Esophagus squamous epithelium (tissue), 5 donors: ENCODE results near the gene ICAM2. TPM values are rescaled to one million over a fixed set of nuclear protein-coding genes. Genes with fewer than 3 reads are reported as not detected.

ENCODE experiments used
- DNase-seq: peaks from one replicate; lab custom pipeline; 2025; lab: John Stamatoyannopoulos, UW
- H3K27ac ChIP-seq, 4 donors: fragments of 200-600 bp; sonication (generic); one replicate each; pipeline ENCODE4 v1.5.1; 2016 to 2019; ENCODE audit warnings: mild to moderate bottlenecking in 1 of 4
- H3K27me3 ChIP-seq, 4 donors: fragments of 200-600 bp; sonication (generic); 1 replicate in 3 of 4; 2 replicates in 1 of 4; pipeline versions ENCODE4 v1.5.1 to v1.6.0; 2017 to 2021; ENCODE audit warnings: antibody characterized with exemption in 1 of 4
- H3K36me3 ChIP-seq, 3 donors: fragments of 200-600 bp; sonication (generic); one replicate each; pipeline ENCODE4 v1.5.1; 2016 to 2019
- H3K4me1 ChIP-seq, 3 donors: fragments of 200-600 bp; sonication (generic); one replicate each; pipeline ENCODE4 v1.5.1; 2017 to 2019
- H3K4me3 ChIP-seq, 4 donors: fragments of 200-600 bp; sonication (generic); 1 replicate in 3 of 4; 2 replicates in 1 of 4; pipeline ENCODE4 v1.5.1; 2016 to 2019; ENCODE audit warnings: mild to moderate bottlenecking in 2 of 4, moderate library complexity in 1 of 4
- H3K9me3 ChIP-seq, 3 donors: fragments of 200-600 bp; sonication (generic); one replicate each; pipeline ENCODE4 v1.5.1; 2016 to 2019
- CTCF ChIP-seq, 6 experiments: fragments of 450-650 bp in 4 of 6; fragments of 200-600 bp in 2 of 6; sonication (generic) in 2 of 6; IDR thresholded peaks; one replicate each; pipeline ENCODE4 v1.5.1; 2016 to 2019; ENCODE audit warnings: antibody characterized with exemption in 6 of 6, mild to moderate bottlenecking in 4 of 6, moderate library complexity in 4 of 6
- POLR2A ChIP-seq, 4 donors: fragments of 450-650 bp; IDR thresholded peaks; one replicate each; pipeline ENCODE4 v1.6.1; 2017; ENCODE audit warnings: antibody characterized with exemption in 4 of 4, mild to moderate bottlenecking in 4 of 4, moderate library complexity in 3 of 4
- WGBS, 2 donors: methylation state at CpG; one replicate each; pipeline ENCODE4 v1.1.5; 2018; 5-methylcytosine and 5-hydroxymethylcytosine counted together
- intact Hi-C: fragments of 100-400 bp; cut with DNase I; formaldehyde crosslinking; loops from one replicate; pipeline ENCODE4 v1.15.0; 2022
- total RNA-seq, 4 donors: library from RNA; depleted of rRNA; stranded (reverse); fragments of >200 nt; gene quantifications; one replicate each; pipeline ENCODE4 v1.1.0, GENCODE V29; 2016
- donor health status: DM: yes; HTN: yes; CAD: no.

ICAM2 gene
- total RNA-seq, 4 donors from 2014 or later: 2.8 to 28.8 (median 11.8) TPM; not detected in 1

GRCh38 chr17:63969278-63969677 is 51.2 kb downstream of the ICAM2 start:
- TF ChIP-seq CTCF (IDR thresholded peaks at IDR 0.05) (no peak), POLR2A (IDR thresholded peaks at IDR 0.05) (no peak)
- no peak overlapping the region for H3K4me3 ChIP-seq
- peaks cover 0 to 7% (median 5%) of the 10 kb centered on the region in 3 donors for H3K4me1 ChIP-seq
- H3K27ac ChIP-seq: no peak overlapping the region
- H3K9me3 ChIP-seq: no peaks in the 10 kb centered on the region
- no peaks in the 10 kb centered on the region for H3K36me3 ChIP-seq
- intact Hi-C loops: no loop called here
- DNase-seq: no peak
- 58 to 62% methylated on average over 10 of the region's 10 CpGs for WGBS, 2 donors
- H3K27me3 ChIP-seq: no peaks in the 10 kb centered on the region

- Histone ChIP-seq H3K4me1 (peaks cover 0 to 8% (median 0%) of the 10 kb centered on the region in 3 donors), H3K27me3 (no peaks in the 10 kb centered on the region), H3K4me3 (no peak overlapping the region), H3K36me3 (no peaks in the 10 kb centered on the region), H3K27ac (no peak overlapping the region), H3K9me3 (no peaks in the 10 kb centered on the region)
- intact Hi-C loops: no loop called here
- no peak for DNase-seq
- TF ChIP-seq POLR2A (IDR thresholded peaks at IDR 0.05) (no peak), CTCF (IDR thresholded peaks at IDR 0.05) (no peak)
- 76 to 77% methylated on average over 11 to 15 of the region's 19 CpGs for WGBS, 2 donors
Observed at GRCh38 chr17:63967953-63968352, 52.5 kb downstream of the ICAM2 start.

GRCh38 chr17:63966646-63967264 is 53.7 kb downstream of the ICAM2 start:
- Histone ChIP-seq H3K9me3 (no peaks in the 10 kb centered on the region), H3K27me3 (no peaks in the 10 kb centered on the region), H3K27ac (no peak overlapping the region), H3K36me3 (no peaks in the 10 kb centered on the region), H3K4me3 (no peak overlapping the region), H3K4me1 (peaks cover 0 to 20% (median under 1%) of the 10 kb centered on the region in 3 donors)
- no peak for DNase-seq
- TF ChIP-seq CTCF (IDR thresholded peaks at IDR 0.05): no peak
- no peak for TF ChIP-seq POLR2A (IDR thresholded peaks at IDR 0.05)
- 69 to 73% methylated on average over 7 to 9 of the region's 11 CpGs for WGBS, 2 donors
- intact Hi-C loops: no loop called here

GRCh38 chr17:63963123-63963522 is 57.3 kb downstream of the ICAM2 start:
- Histone ChIP-seq H3K9me3 (no peaks in the 10 kb centered on the region), H3K27me3 (peaks cover 0 to 6% (median 0%) of the 10 kb centered on the region in 4 donors), H3K27ac (peak overlapping the region in 3 of 4 donors; percentile 58 to 81 (median 65)), H3K36me3 (no peaks in the 10 kb centered on the region), H3K4me1 (peaks cover 0 to 31% (median 4%) of the 10 kb centered on the region in 3 donors), H3K4me3 (no peak overlapping the region)
- intact Hi-C loops: no loop called here
- no peak for DNase-seq
- no peak for TF ChIP-seq POLR2A (IDR thresholded peaks at IDR 0.05)
- TF ChIP-seq CTCF (IDR thresholded peaks at IDR 0.05): no peak
- 74 to 94% methylated on average over 4 of the region's 4 CpGs for WGBS, 2 donors

- no peak for TF ChIP-seq POLR2A (IDR thresholded peaks at IDR 0.05)
- TF ChIP-seq CTCF (IDR thresholded peaks at IDR 0.05): no peak
Observed at GRCh38 chr17:63962298-63962744, 58.1 kb downstream of the ICAM2 start.

More at GRCh38 chr17:63962298-63962744, 58.1 kb downstream of the ICAM2 start:
- H3K27me3 ChIP-seq: peaks cover 0 to 6% (median 0%) of the 10 kb centered on the region in 4 donors
- H3K4me1 ChIP-seq: peaks cover 0 to 31% (median 4%) of the 10 kb centered on the region in 3 donors
- H3K27ac ChIP-seq: peak overlapping the region in 3 of 4 donors; percentile 28 to 81 (median 65)
- H3K4me3 ChIP-seq: no peak overlapping the region
- H3K9me3 ChIP-seq: no peaks in the 10 kb centered on the region
- intact Hi-C loops: no loop called here
- WGBS, 2 donors: 67 to 76% methylated on average over 3 to 8 of the region's 10 CpGs
- no peak for DNase-seq
- H3K36me3 ChIP-seq: no peaks in the 10 kb centered on the region
